Liver (tissue), 9 donors: Measurements from ENCODE around the gene STYXL2. TPM values are rescaled to one million over a fixed set of nuclear protein-coding genes. Genes with fewer than 3 reads are reported as not detected.

ENCODE experiments used
- DNase-seq: peaks from one replicate; pipeline ENCODE4 v3.0.0-alpha.2; 2017; ENCODE audit warnings: low spot score
- H3K27ac ChIP-seq, 2 donors: one replicate each; pipeline ENCODE4 v1.7.0; 2013; ENCODE audit warnings: inconsistent platforms in 2 of 2, low read length in 2 of 2, control low read depth in 1 of 2, low read depth in 1 of 2, mild to moderate bottlenecking in 1 of 2
- H3K27me3 ChIP-seq, 4 donors: one replicate each; pipeline versions ENCODE4 v1.6.1 to v1.7.0; 2013; ENCODE audit warnings: low read length in 3 of 4, inconsistent platforms in 1 of 4, mild to moderate bottlenecking in 1 of 4, moderate library complexity in 1 of 4; ENCODE audit not compliant: control insufficient read depth in 4 of 4, insufficient read depth in 4 of 4
- H3K36me3 ChIP-seq, 4 donors: one replicate each; pipeline versions ENCODE4 v1.6.1 to v1.7.0; 2013; ENCODE audit warnings: low read length in 3 of 4, mild to moderate bottlenecking in 3 of 4, low read depth in 1 of 4, moderate library complexity in 1 of 4; ENCODE audit not compliant: control insufficient read depth in 4 of 4, insufficient read depth in 3 of 4
- H3K4me1 ChIP-seq, 4 donors: one replicate each; pipeline versions ENCODE4 v1.6.1 to v1.7.0; 2013; ENCODE audit warnings: low read length in 3 of 4, mild to moderate bottlenecking in 3 of 4, moderate library complexity in 1 of 4; ENCODE audit not compliant: control insufficient read depth in 4 of 4, insufficient read depth in 4 of 4
- H3K4me3 ChIP-seq, 3 donors: one replicate each; pipeline versions ENCODE4 v1.6.1 to v1.7.0; 2013; ENCODE audit warnings: low read length in 3 of 3, control low read depth in 1 of 3, low read depth in 1 of 3, mild to moderate bottlenecking in 1 of 3
- H3K9ac ChIP-seq, 2 donors: one replicate each; pipeline ENCODE4 v1.7.0; 2013; ENCODE audit warnings: low read length in 2 of 2, mild to moderate bottlenecking in 2 of 2, moderate library complexity in 2 of 2, control low read depth in 1 of 2, low read depth in 1 of 2
- H3K9me3 ChIP-seq, 4 donors: one replicate each; pipeline versions ENCODE4 v1.6.1 to v1.7.0; 2013; ENCODE audit warnings: low read length in 3 of 4; ENCODE audit not compliant: control insufficient read depth in 4 of 4
- EGR1 ChIP-seq, 2 donors: IDR thresholded peaks; 2 replicates each; pipeline ENCODE4 v1.6.1; 2016 to 2018; ENCODE audit warnings: antibody characterized with exemption in 2 of 2, low read depth in 2 of 2
- FOXA1 ChIP-seq: IDR thresholded peaks from 2 replicates; pipeline ENCODE4 v1.6.1; 2016; ENCODE audit warnings: antibody characterized with exemption
- FOXA2 ChIP-seq: IDR thresholded peaks from 2 replicates; pipeline ENCODE4 v1.6.1; 2016; ENCODE audit warnings: antibody characterized with exemption
- GABPA ChIP-seq, 2 donors: IDR thresholded peaks in 1 of 2; conservative IDR thresholded peaks in 1 of 2; 2 replicates each; pipeline ENCODE4 v1.6.1; 2016; ENCODE audit warnings: antibody characterized with exemption in 2 of 2, mild to moderate bottlenecking in 1 of 2, moderate library complexity in 1 of 2
- HNF4A ChIP-seq, 2 donors: conservative IDR thresholded peaks; 2 replicates each; pipeline ENCODE4 v1.6.1; 2016; ENCODE audit warnings: antibody characterized with exemption in 2 of 2, mild to moderate bottlenecking in 2 of 2
- HNF4G ChIP-seq: IDR thresholded peaks from 2 replicates; pipeline ENCODE4 v1.6.1; 2016; ENCODE audit warnings: antibody characterized with exemption
- JUND ChIP-seq, 2 donors: IDR thresholded peaks; 2 replicates each; pipeline ENCODE4 v1.6.1; 2016; ENCODE audit warnings: antibody characterized with exemption in 2 of 2
- NR2F2 ChIP-seq: IDR thresholded peaks from 2 replicates; pipeline ENCODE4 v1.6.1; 2016; ENCODE audit warnings: antibody characterized with exemption
- RAD21 ChIP-seq, 2 donors: IDR thresholded peaks; 2 replicates each; pipeline ENCODE4 v1.6.1; 2016; ENCODE audit warnings: antibody characterized with exemption in 2 of 2, mild to moderate bottlenecking in 2 of 2
- RXRA ChIP-seq, 2 donors: IDR thresholded peaks; 2 replicates each; pipeline ENCODE4 v1.6.1; 2017 to 2018; ENCODE audit warnings: antibody characterized with exemption in 2 of 2, mild to moderate bottlenecking in 1 of 2
- TAF1 ChIP-seq: conservative IDR thresholded peaks from 2 replicates; pipeline ENCODE4 v1.6.1; 2016; ENCODE audit warnings: antibody characterized with exemption, mild to moderate bottlenecking
- YY1 ChIP-seq: IDR thresholded peaks from 2 replicates; pipeline ENCODE4 v1.6.1; 2016; ENCODE audit warnings: antibody characterized with exemption, mild to moderate bottlenecking
- WGBS: extraction: QIAGEN DNeasy Blood & Tissue Kit; methylation state at CpG from one replicate; pipeline ENCODE4 v1.1.7; 2013; 5-methylcytosine and 5-hydroxymethylcytosine counted together
- polyA plus RNA-seq, 2 donors: library from polyadenylated mRNA; stranded (reverse) in 1 of 2; unstranded in 1 of 2; fragments of 200-250 nt in 1 of 2; fragments of >200 nt in 1 of 2; fragmentation: Nextera tagmentation in 1 of 2; extraction: Ambion mirVana in 1 of 2; gene quantifications; one replicate each; pipeline versions ENCODE4 v1.2.1 to v1.2.3, GENCODE V29; 2013 to 2015
- total RNA-seq, 2 donors: library from RNA; depleted of rRNA; stranded (reverse); fragments of >200 nt; gene quantifications; one replicate each; pipeline ENCODE4 v1.2.3, GENCODE V29; 2014
- TF ChIP-seq, protein P1 (sequence below): IDR thresholded peaks from 2 replicates; pipeline ENCODE4 v1.6.1; 2016; ENCODE audit warnings: antibody characterized with exemption
- TF ChIP-seq, protein P2 (sequence below): fragments of 150-350 bp; IDR thresholded peaks from 2 replicates; pipeline ENCODE4 v1.5.1; 2017; ENCODE audit warnings: improper control_type of control experiment, low read depth, low read length; ENCODE audit not compliant: missing input control
- TF ChIP-seq, protein P3 (sequence below): IDR thresholded peaks from 2 replicates; pipeline ENCODE4 v1.6.1; 2016; ENCODE audit warnings: antibody characterized with exemption
- TF ChIP-seq, protein P4 (sequence below): IDR thresholded peaks from 2 replicates; pipeline ENCODE4 v1.6.1; 2016; ENCODE audit warnings: antibody characterized with exemption, mild to moderate bottlenecking
- TF ChIP-seq, protein P5 (sequence below): IDR thresholded peaks from 2 replicates; pipeline ENCODE4 v1.6.1; 2016; ENCODE audit warnings: antibody characterized with exemption
- donor health status: healthy.
- donor health status: healthy.
- donor health status: healthy.
- donor health status: healthy.
- donor health status: healthy.

STYXL2 gene
- total and polyA plus RNA-seq, 4 donors = 0.28 TPM; not detected in 3

DNA sequence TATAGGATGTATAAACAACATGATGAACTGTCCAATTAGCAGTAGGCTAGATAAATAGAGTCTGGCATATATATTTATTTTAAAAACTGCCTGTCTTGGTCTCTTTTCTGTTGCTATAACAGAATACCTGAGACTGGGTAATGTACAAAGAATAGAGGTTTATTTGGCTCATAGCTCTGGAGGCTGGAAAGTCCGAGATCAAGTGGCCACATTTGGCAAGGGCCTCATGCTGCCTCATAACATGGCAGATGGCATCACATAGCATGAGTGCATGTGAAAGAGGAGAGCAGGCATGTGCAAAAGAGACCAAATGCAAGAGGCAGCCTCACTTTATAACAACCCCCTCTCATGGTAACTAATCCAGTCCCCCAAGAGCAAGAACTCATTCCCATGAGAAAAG lies 6.0 kb downstream of the STYXL2 start:
- peaks cover 0 to 3% (median 0%) of the 10 kb centered on the region in 4 donors for H3K9me3 ChIP-seq
- no peak overlapping the region for H3K4me3 ChIP-seq
- H3K4me1 ChIP-seq = no peaks in the 10 kb centered on the region
- DNase-seq = no peak
- WGBS = 93% methylated on average over 1 of the region's 1 CpG
- TF ChIP-seq YY1 (no peak), GABPA (IDR thresholded peaks at IDR 0.05 in 1 of 2, conservative IDR thresholded peaks at IDR 0.05 in 1 of 2) (no peak), TAF1 (no peak), FOXA1 (no peak), RXRA (IDR thresholded peaks at IDR 0.05) (no peak), JUND (IDR thresholded peaks at IDR 0.05) (no peak), EGR1 (IDR thresholded peaks at IDR 0.05; ENCODE audit: low read depth in 2 of 2) (no peak), HNF4G (no peak), FOXA2 (no peak)
- TF ChIP-seq, protein P1, sequence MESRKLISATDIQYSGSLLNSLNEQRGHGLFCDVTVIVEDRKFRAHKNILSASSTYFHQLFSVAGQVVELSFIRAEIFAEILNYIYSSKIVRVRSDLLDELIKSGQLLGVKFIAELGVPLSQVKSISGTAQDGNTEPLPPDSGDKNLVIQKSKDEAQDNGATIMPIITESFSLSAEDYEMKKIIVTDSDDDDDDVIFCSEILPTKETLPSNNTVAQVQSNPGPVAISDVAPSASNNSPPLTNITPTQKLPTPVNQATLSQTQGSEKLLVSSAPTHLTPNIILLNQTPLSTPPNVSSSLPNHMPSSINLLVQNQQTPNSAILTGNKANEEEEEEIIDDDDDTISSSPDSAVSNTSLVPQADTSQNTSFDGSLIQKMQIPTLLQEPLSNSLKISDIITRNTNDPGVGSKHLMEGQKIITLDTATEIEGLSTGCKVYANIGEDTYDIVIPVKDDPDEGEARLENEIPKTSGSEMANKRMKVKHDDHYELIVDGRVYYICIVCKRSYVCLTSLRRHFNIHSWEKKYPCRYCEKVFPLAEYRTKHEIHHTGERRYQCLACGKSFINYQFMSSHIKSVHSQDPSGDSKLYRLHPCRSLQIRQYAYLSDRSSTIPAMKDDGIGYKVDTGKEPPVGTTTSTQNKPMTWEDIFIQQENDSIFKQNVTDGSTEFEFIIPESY = no peak
- TF ChIP-seq, protein P2, sequence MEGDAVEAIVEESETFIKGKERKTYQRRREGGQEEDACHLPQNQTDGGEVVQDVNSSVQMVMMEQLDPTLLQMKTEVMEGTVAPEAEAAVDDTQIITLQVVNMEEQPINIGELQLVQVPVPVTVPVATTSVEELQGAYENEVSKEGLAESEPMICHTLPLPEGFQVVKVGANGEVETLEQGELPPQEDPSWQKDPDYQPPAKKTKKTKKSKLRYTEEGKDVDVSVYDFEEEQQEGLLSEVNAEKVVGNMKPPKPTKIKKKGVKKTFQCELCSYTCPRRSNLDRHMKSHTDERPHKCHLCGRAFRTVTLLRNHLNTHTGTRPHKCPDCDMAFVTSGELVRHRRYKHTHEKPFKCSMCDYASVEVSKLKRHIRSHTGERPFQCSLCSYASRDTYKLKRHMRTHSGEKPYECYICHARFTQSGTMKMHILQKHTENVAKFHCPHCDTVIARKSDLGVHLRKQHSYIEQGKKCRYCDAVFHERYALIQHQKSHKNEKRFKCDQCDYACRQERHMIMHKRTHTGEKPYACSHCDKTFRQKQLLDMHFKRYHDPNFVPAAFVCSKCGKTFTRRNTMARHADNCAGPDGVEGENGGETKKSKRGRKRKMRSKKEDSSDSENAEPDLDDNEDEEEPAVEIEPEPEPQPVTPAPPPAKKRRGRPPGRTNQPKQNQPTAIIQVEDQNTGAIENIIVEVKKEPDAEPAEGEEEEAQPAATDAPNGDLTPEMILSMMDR = no peak
- TF ChIP-seq, protein P3, sequence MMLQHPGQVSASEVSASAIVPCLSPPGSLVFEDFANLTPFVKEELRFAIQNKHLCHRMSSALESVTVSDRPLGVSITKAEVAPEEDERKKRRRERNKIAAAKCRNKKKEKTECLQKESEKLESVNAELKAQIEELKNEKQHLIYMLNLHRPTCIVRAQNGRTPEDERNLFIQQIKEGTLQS = no peak
- no peak overlapping the region for H3K27ac ChIP-seq
- no peaks in the 10 kb centered on the region for H3K27me3 ChIP-seq
- no peak overlapping the region for H3K9ac ChIP-seq
- H3K36me3 ChIP-seq = no peaks in the 10 kb centered on the region

DNA sequence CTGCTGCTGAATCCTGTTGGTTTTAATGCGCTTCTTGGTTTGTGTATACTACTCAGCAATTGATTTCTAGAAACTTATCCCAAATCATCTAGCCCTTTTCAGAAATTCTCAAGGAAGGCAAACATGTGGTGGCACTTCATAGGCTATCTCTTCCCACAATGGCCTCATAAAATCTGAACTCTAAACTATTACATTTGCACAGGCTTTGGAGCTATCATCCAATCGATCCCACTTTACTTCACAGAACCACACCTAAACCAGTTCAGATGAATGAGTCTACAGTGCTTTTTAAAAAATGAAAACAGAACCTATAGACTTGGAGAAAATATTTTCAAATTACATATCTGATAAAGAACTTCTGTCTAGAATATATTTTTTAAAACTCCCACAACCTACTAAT lies 6.9 kb downstream of the STYXL2 start:
- H3K4me1 ChIP-seq = no peaks in the 10 kb centered on the region
- H3K36me3 ChIP-seq = no peaks in the 10 kb centered on the region
- H3K27me3 ChIP-seq = no peaks in the 10 kb centered on the region
- H3K27ac ChIP-seq = no peak overlapping the region
- TF ChIP-seq, protein P4, sequence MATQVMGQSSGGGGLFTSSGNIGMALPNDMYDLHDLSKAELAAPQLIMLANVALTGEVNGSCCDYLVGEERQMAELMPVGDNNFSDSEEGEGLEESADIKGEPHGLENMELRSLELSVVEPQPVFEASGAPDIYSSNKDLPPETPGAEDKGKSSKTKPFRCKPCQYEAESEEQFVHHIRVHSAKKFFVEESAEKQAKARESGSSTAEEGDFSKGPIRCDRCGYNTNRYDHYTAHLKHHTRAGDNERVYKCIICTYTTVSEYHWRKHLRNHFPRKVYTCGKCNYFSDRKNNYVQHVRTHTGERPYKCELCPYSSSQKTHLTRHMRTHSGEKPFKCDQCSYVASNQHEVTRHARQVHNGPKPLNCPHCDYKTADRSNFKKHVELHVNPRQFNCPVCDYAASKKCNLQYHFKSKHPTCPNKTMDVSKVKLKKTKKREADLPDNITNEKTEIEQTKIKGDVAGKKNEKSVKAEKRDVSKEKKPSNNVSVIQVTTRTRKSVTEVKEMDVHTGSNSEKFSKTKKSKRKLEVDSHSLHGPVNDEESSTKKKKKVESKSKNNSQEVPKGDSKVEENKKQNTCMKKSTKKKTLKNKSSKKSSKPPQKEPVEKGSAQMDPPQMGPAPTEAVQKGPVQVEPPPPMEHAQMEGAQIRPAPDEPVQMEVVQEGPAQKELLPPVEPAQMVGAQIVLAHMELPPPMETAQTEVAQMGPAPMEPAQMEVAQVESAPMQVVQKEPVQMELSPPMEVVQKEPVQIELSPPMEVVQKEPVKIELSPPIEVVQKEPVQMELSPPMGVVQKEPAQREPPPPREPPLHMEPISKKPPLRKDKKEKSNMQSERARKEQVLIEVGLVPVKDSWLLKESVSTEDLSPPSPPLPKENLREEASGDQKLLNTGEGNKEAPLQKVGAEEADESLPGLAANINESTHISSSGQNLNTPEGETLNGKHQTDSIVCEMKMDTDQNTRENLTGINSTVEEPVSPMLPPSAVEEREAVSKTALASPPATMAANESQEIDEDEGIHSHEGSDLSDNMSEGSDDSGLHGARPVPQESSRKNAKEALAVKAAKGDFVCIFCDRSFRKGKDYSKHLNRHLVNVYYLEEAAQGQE = no peak
- TF ChIP-seq, protein P1 = no peak
- TF ChIP-seq, protein P5, sequence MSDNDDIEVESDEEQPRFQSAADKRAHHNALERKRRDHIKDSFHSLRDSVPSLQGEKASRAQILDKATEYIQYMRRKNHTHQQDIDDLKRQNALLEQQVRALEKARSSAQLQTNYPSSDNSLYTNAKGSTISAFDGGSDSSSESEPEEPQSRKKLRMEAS = no peak
- TF ChIP-seq, protein P3 = no peak
- TF ChIP-seq EGR1 (IDR thresholded peaks at IDR 0.05; ENCODE audit: low read depth in 2 of 2) (no peak), YY1 (no peak), RAD21 (IDR thresholded peaks at IDR 0.05) (no peak), GABPA (IDR thresholded peaks at IDR 0.05 in 1 of 2, conservative IDR thresholded peaks at IDR 0.05 in 1 of 2) (no peak), FOXA2 (no peak), RXRA (IDR thresholded peaks at IDR 0.05) (no peak), NR2F2 (no peak), HNF4A (conservative IDR thresholded peaks at IDR 0.05) (no peak)
- TF ChIP-seq, protein P2 = no peak
- no peak for DNase-seq
- WGBS = 87% methylated on average over 2 of the region's 2 CpGs
- H3K9ac ChIP-seq = no peak overlapping the region
- peaks cover 0 to 3% (median 0%) of the 10 kb centered on the region in 4 donors for H3K9me3 ChIP-seq
- no peak overlapping the region for H3K4me3 ChIP-seq
